ENCODE results near the gene PCNX3.

PCNX3 gene

GRCh38 chr11:65599216-65599954 lies 16.2 kb upstream of the PCNX3 start:
- no peak for DNase-seq

- no peak for DNase-seq
Observed at GRCh38 chr11:65599955-65600246, 15.7 kb upstream of the PCNX3 start.

GRCh38 chr11:65604258-65604657 lies 11.3 kb upstream of the PCNX3 start:
- DNase-seq, result no peak

GRCh38 chr11:65606876-65607613 lies 8.5 kb upstream of the PCNX3 start:
- DNase-seq, result no peak

DNA sequence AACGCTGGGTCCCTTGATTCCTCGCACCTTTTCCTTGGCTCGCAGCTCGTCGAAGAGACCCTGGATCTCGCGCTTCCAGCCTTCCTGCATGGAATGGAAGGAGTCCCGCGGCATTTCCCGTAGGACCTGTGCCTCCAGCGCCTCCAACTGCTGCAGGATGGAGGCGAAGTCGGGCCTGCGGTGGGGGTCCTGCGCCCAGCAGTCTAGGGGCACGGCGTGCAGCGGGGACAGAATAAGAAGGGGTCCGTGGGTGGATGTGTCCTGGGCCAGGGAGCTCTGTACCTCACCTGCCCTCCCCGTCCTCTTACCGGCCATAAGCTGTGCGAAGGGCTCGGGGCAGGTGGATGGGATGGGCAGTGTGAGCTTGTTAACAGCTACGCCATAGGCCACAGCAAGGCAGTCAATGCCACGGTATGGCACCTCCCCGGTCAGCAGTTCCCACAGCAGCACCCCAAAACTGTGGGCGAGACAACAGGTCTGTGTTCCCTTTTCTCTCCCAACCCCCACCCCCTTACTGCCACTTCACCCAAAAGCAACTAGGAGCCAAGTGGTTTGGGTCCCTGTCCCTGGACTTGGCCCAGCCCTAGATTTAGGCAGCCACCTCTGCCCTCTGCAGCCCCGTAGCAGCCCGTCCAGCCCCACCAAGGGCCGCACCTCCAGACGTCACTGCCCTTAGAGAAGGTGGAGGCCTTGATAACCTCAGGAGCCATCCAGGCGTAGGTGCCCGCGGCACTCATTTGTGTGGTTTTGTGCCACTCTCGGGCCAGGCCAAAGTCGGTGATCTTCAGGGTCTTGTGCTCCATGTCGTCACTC lies 7.8 kb upstream of the PCNX3 start:
- DNase-seq, result no peak

GRCh38 chr11:65609229-65609628 lies 6.3 kb upstream of the PCNX3 start:
- no peak for DNase-seq

- DNase-seq, result no peak
Observed at GRCh38 chr11:65609665-65610064, 5.9 kb upstream of the PCNX3 start.

DNA sequence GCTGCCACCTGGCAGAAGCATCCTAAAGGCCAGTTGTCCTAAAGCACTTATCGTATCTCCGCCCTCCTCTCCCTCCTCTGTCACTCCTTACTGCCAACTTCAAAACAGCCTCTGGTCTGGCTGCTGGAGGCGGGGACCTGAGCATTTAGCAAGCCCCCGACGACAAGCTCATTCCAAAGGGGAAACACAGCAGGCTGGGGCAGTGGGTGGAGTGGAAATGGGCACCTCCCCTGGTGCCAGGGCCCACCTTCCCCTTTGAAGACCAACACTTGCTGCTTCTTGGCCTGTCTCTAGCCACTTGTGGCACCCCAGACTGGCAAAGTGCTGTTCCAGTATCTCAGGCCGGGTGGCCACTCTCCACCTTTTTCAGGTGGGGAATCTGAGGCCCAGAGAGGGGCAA lies 5.2 kb upstream of the PCNX3 start:
- no peak for DNase-seq

- DNase-seq, result no peak
Observed at GRCh38 chr11:65611028-65611757, 4.4 kb upstream of the PCNX3 start.

GRCh38 chr11:65611758-65612603 lies 3.6 kb upstream of the PCNX3 start:
- no peak for DNase-seq

DNA sequence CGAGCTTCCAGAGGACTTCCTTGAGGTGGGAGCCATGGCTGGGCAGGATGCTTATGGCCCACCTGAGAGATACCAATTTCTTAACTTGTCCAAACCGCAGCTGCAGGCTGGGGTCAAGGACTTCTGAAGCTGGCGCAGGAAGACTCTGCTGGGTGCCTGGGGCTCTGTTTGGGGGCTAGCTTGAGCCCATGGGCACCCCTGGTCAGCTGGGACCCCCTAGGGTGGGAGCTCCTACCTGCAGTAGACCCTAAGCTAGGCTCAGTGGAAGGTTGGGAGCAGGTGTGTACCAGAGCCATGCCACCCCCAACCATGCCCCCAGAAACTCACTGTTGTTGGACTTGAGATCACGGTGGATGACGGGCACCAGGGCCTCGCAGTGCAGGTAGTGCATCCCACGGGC lies 2.9 kb upstream of the PCNX3 start:
- DNase-seq, result no peak

GRCh38 chr11:65613091-65613928 lies 2.3 kb upstream of the PCNX3 start:
- no peak for DNase-seq

GRCh38 chr11:65615950-65616574 lies 486 bp downstream of the PCNX3 start:
- peak; percentile 85 for DNase-seq

GRCh38 chr11:65616575-65617001 lies 1.0 kb downstream of the PCNX3 start:
- DNase-seq, result peak; percentile 25

- DNase-seq, result no peak
Observed at GRCh38 chr11:65617136-65617850, 1.7 kb downstream of the PCNX3 start.

- no peak for DNase-seq
Observed at GRCh38 chr11:65617990-65618751, 2.6 kb downstream of the PCNX3 start.

DNA sequence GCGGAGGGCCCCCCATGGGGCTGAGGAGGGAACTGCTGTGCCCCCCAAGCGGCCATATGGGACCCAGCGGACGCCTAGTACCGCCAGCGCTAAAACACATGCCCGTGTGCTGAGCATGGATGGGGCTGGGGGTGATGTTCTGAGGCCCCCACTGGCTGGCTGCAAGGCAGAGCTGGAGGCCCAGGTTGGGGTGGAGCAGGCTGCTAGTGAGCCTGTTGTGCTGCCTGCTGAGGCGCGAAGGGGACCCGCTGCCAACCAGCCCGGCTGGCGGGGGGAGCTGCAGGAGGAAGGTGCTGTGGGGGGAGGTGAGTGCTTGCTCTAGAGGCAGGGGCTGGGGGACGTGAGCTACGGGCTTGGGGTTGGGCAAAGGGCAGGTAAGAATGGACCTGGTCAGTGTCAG lies 3.2 kb downstream of the PCNX3 start:
- no peak for DNase-seq

DNA sequence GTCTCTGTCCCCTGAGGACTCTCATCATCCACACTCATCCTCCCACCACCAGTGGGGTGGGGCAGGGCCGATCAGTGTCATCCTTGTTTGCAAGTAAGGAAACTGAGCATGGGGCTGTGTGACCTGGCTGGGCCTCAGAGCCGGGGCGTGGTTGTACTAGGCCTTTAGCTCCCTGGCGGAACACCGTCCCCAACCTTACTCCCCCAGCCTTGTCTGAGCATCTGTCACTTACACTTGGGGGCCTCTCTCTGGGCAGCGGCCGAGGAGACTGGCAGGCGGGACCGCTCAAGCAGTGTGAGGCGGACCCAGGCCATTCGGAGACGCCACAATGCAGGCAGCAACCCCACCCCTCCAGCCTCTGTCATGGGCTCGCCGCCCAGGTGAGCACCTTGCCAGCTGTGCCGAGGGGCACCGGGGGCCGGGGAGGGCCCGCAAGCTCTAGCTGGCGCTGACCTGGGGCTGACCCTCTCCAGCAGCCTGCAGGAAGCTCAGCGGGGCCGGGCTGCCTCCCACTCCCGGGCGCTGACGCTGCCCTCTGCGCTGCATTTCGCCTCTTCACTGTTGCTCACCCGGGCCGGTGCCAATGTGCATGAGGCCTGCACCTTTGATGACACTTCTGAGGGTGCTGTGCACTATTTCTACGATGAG lies 3.8 kb downstream of the PCNX3 start:
- DNase-seq, result no peak

DNA sequence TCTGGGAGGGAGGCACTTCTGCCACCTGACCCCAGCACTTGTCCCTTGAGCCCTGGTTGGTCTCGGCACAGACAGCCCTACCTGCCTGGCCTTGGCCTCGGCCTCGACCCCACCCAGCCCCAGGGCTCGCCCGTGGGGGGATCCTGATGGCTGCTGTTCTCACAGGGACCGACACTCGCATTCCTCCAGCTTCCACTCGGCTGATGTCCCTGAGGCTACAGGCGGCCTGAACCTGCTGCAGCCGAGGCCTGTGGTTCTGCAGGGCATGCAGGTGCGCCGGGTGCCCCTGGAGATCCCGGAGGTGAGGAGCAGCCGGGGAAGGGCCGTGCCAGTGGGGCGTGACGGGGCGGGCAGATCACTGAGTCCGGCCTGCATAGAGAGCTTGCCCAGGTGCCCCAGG lies 5.1 kb downstream of the PCNX3 start:
- DNase-seq, result no peak

Measured in NK-92 treated with Interleukin-12 subunit alpha and Interleukin-12 subunit beta, amount 100 ng/mL, for 24 hours (cell line).